Astrocyte of the spinal cord (primary cell): Measurements from ENCODE around the gene KRT82.

Source experiments
- DNase-seq: peaks from one replicate; pipeline ENCODE4 v3.0.0; 2011; ENCODE audit warnings: low read depth, low spot score
- H3K4me3 ChIP-seq: 2 replicates; pipeline ENCODE4 v1.5.1; 2011; ENCODE audit warnings: low read depth, mild to moderate bottlenecking, low read length, moderate library complexity
- in situ Hi-C: cut with HindIII; loops from 2 replicates; pipeline ENCODE4 v1.10.0; 2017; ENCODE audit warnings: low sequenced_read_pairs
- TF ChIP-seq, protein P1 (sequence below): IDR thresholded peaks from 2 replicates; pipeline ENCODE4 v1.5.1; 2012; ENCODE audit warnings: low read depth, mild to moderate bottlenecking, low read length, inconsistent platforms

Gene KRT82

DNA sequence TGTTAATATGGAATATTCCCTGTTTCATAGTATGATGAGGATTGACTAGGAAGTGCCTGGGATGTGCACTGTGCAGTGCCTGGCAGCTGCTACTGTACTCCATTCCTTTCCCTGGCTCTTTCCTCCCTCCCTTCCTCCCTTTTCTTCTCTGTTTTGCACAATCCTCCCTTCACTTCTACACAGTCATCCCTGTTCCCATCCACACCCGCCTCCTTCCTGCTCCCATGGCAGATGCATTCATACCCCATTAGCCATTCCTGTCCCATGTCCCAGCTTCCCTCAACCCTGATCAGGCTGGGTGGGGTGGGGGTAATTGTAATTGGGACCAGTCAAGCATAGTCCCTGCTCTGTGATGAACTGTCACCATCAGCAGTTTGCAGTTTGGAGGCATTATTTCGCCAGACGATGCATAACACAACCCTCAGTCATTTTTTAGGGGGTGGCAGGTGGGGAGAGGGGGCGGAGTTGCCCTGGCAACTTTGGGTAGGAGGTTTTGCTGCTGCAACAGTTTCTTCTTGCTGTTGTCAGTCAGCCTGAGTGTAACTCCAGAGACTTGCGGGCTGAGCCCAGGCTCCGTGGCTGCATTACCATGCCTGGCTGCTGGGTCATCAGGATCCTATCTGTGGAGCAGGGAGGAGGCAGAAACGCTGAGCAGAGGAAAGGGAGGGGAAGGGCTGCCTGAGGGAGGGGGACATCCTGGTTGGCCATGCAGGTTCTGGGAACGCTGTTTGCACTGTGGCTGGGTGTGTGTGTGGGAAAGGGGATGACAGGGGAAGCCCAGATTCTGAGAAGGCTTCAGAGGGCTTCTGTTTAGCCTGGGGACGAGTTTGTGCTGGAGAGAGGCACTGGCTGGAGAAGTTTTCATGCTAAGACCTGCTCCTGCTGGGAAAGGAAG lies 16.6 kb downstream of the KRT82 start:
- in situ Hi-C loops: no loop called here
- TF ChIP-seq, protein P1, sequence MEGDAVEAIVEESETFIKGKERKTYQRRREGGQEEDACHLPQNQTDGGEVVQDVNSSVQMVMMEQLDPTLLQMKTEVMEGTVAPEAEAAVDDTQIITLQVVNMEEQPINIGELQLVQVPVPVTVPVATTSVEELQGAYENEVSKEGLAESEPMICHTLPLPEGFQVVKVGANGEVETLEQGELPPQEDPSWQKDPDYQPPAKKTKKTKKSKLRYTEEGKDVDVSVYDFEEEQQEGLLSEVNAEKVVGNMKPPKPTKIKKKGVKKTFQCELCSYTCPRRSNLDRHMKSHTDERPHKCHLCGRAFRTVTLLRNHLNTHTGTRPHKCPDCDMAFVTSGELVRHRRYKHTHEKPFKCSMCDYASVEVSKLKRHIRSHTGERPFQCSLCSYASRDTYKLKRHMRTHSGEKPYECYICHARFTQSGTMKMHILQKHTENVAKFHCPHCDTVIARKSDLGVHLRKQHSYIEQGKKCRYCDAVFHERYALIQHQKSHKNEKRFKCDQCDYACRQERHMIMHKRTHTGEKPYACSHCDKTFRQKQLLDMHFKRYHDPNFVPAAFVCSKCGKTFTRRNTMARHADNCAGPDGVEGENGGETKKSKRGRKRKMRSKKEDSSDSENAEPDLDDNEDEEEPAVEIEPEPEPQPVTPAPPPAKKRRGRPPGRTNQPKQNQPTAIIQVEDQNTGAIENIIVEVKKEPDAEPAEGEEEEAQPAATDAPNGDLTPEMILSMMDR: no peak
- no peak for DNase-seq
- no peak overlapping the region for H3K4me3 ChIP-seq

DNA sequence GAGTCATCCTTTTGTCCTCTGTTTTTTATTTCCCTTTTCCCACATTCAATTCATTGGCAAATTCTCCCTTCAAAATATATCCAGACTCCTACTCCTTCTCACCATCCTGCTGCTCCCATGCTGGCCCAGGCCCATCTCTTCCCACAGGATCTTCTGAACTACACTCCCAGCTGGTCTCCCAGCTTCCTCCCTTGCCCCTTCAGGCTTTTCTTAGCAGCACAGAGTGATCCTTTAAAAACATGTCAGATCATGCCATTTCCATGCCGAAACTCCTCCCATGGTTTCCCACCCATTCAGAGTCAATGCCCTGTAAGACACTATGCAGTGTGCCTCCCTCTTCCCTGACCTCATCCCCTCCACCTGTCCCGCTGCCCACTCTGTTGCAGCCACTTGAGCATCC lies 18.3 kb downstream of the KRT82 start:
- TF ChIP-seq, protein P1: no peak
- no peak overlapping the region for H3K4me3 ChIP-seq
- in situ Hi-C loops: no loop called here
- DNase-seq: no peak

DNA sequence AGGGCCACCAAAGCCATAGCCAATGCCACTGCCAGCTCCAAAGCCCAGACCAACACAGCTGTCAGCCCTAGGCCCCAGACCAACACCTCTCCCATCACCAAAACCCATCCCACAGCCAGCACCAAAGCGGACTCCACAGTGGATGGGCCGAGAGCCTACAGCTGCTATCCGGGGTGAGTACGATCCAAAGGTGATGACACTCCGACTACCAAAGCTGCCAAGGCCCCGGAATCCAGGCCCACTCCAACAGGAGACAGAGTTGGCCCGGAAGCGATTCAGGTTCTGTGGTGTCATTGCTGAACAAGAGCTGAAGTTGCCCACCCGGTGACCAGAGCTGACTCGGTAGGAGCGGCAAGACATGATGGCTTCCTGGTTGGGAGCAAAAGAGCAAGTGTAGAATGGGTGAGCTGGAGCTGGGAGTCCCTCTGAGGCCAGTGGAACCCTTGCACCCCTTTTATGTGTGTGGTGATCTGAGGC lies 20.9 kb downstream of the KRT82 start, which contains the start of gene KRT84:
KRT84 (minus strand) TSS at position 427 of the 477 bp plus-strand sequence; CDS start at position 360, 67 bp downstream.
- TF ChIP-seq, protein P1: no peak
- no peak for DNase-seq
- H3K4me3 ChIP-seq: no peak within 1 kb of the TSS
- in situ Hi-C loops: no loop called here

DNA sequence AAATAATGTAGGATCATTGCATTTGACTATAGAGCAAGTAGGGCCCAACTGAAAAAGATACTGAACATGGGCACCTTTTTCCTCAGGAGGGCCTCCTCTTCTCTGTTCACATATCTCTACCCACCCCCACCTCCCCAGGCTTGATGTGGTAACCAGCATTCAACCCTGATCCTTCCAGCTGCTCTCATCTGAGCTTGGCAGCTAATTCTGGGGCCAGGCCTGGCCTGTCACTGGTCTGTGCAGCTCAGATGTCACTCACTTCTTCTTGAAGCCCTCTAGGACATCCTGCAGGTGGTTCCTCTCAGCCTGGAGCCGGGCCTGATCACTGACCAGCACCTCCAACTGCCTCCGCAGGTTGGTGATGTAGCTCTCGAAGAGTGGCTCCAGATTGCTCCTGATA lies 22.8 kb downstream of the KRT82 start:
- H3K4me3 ChIP-seq: no peak overlapping the region
- in situ Hi-C loops: no loop called here
- no peak for DNase-seq
- TF ChIP-seq, protein P1: no peak

DNA sequence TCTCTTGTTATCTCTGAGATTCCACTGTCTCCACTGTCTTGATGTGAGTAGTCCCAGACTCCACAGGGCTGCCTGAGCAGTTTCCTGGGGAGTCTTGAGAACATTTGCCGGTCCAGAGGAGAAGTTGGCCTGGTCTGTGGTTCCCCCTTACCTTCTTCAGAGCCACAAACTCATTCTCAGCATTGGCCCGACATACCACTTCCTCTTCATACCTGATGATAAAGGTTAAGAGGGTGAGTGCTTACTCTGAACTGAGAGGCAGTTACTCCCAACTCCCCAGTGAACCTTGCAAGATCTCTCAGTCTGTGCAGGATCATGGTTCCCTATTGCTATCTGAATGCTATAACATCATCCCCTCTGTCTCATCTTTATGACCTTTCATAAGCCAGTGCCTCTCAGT lies 23.3 kb downstream of the KRT82 start:
- in situ Hi-C loops: no loop called here
- TF ChIP-seq, protein P1: no peak
- DNase-seq: no peak
- no peak overlapping the region for H3K4me3 ChIP-seq

DNA sequence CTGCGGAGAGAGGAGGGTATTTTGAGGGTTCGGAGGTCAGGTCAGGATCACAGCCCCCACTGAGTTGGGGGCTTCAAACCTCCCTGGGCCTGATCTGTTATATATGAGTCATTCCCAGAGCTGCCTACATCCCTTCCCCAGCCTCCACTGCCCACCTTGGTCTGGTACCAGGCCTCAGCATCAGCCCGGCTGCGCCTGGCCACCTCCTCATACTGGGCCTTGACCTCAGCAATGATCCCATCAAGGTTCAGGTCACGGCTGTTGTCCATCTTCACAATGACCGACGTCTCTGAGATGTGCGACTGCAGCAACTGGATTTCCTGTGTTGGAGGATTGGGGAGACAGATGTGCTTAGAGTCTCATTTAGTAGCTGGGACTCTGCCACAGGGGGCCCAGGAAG lies 24.9 kb downstream of the KRT82 start:
- no peak overlapping the region for H3K4me3 ChIP-seq
- in situ Hi-C loops: no loop called here
- DNase-seq: no peak
- TF ChIP-seq, protein P1: no peak
